HG02938 (cell line): ENCODE measurements around the gene METRN.
"Not testable (repeated sequence)": the region's sequence is repeated elsewhere in the genome, so short reads cannot be mapped to it uniquely, and the experiment has no call there.

Experiments used
- ATAC-seq: cut with Tn5 transposase; IDR thresholded peaks from one replicate; pipeline ENCODE4 v1.9.1; 2021; ENCODE audit warnings: mild to moderate bottlenecking, moderate library complexity; ENCODE audit not compliant: unreplicated experiment

METRN gene

GRCh38 chr16:734208-734980 lies 19.5 kb downstream of the METRN start:
- no peak for ATAC-seq

DNA sequence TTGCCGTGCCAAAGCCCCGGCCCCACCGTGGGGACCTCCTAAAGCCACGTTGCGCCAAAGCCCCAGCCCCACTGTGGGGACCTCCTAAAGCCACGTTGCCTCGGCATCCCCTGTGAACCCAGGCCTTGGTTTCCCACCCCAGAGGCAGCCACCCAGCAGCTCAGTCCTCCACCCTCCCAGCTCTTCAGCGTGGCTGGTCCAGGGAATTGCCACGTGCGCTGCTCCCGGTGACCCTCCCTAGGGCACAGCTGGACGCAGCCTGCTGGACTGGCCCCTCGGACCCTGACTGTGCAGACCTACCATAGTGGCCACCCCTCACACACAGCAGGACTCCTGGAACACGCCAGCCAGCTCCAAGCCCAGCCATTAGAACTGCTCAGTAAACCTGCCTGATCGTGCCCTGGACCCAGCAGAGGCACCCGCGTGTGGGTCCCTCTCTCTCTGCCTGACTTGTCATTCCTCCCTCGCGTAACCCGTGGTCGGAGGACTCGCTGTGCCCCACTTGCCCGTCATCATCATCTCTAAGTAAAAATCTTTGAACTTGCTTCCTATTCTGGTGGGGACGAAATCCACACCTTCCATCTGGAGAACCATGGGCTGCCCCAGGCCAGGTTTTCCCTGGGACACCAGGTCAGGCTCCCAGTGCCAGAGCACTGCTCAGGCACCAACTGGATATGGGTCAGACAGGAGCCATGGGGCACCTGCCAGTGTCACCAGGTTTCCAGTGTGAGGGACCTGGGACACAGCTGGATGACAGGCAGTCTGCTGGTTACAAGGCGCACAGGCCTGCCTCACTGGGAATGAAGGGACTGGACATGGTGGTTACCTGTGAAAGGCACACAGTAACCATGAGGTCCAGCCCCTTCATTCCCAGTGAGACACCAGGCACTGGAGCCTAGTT lies 20.3 kb downstream of the METRN start:
- no peak for ATAC-seq

DNA sequence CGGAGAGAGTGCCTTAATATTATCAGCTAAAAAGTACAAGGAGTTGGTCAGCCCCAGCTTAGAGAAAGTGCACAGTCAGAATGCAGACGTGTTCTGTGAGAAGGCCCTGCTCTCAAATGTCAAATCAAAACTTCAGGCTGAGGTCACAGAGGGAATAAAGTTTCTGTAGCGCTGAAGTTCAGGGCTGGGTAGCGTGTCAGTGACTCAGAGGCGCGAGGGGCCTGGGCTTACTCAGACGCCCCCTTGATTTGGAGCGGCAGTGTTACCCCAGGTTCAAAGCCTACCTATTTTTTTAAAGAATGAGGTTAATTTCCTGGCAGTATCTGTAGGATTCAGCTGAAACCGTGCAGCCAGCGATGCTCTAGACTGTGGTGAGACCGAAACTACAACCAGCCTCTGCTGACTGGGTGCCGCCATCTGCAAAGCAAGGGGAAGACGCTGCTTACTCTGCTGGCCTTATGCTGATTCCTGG lies 21.1 kb downstream of the METRN start:
- ATAC-seq: no peak

DNA sequence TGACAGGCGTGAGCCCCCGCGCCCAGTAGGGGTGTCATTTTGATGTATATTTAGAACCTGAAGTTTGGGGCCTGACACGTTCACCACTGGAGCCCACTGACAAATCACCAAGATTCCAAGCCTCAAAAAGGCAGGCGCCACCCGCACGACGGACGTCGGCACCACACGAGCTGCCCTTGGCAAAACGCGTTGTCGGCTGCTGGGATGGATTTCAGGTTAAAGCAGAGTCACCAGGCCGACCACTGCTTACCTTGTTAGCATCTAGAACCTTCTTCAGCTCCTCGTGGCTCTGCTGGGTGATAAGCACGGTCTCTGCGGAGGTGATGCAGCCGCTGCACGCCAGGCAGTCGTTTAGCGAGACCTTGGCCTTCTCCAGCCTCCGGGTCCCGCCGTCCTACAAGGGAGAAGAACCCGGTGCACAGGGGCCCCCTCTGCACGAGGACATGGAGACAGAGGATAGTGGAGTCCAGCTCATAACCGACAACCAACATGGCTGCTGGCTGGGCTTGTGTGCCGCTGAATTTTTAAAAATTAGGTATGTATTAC lies 22.1 kb downstream of the METRN start:
- no peak for ATAC-seq

- ATAC-seq: no peak
These were observed 24.9 kb downstream of the METRN start for GRCh38 chr16:739560-740458.

DNA sequence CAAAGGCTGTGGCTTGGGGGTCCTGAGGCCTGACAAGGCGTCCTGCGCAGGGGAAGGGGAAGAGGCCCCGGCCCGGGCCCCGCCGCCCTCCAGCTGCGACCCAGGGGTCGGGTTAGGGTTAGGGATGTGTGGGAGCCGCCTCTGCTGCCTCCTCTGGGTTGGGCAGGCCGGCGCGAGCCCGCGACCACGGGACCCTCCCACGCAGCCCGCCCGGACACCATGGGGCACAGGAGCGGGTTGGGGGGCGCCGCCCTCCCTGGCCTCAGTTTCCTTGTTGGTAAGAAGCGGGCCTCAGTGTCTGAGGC lies 25.5 kb downstream of the METRN start:
- no peak for ATAC-seq

DNA sequence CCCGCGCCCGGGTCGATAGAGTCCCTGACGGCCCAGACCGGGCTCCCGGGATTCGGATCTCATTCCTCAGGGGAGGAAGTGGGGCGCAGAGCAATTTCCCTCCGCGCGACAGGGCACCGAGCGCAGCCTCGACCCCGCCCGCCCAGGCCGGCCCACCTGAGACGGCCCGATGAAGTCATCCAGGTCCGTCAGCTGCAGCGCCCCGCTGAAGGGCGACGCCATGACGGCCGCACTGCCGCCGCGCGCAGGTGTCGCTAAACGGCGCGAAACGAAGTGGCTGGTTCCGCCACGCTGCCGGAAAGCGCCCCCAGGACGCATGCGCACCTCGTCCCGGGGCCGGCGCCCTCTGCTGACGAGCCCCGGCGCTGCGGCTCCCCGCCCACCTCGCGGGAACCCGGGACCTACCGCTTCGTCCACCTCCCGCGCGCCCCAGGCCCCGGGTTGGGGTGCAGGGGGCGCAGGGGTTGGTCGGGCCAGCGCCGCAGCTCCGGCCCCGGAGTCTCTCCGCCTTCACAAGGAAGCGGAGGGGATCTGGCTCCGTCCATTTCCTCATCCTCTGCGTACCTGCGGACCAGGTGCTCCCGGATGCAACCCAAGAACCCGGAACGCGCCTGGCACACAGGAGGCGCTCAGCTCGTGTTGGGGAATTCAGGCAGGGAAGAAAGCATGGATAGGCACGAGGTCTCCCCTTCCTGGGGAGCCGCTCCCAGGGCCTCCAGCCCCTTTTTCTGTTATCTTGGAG lies 26.0 kb downstream of the METRN start, which contains the start of gene CIAO3:
CIAO3 (minus strand) TSS at position 234 of the 742 bp plus-strand sequence; CDS start at position 222, 12 bp downstream.
- ATAC-seq: peak; percentile 53

DNA sequence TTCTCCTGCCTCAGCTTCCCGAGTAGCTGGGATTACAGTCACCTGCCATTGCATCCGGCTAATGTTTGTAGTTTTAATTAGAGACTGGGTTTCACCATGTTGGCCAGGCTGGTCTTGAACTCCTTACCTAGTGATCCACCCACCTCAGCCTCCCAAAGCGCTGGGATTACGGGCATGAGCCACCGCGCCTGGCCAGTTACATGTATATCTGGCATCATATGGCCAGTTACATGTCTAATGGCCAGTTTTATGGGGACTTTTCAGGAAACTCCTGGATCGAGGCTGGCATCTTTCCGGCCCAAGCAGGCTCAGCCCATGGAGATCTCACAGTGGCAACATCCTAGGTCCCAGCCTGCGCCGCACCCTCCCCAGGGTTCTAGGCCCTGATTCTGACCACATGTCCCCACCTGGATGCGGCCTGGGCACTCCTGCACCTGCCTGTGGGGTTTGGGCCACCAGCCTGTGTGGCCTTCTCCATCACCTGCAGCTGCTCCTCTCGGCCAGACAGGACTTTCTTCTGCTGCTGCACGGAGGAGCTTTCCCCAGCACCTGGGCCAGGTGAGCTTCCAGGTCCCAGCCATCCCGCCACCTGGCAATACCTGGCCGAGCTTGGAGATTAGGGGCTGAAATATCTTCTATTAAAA lies 27.2 kb downstream of the METRN start:
- ATAC-seq: no peak

GRCh38 chr16:742894-743293 lies 28.0 kb downstream of the METRN start:
- ATAC-seq: not testable (repeated sequence)

DNA sequence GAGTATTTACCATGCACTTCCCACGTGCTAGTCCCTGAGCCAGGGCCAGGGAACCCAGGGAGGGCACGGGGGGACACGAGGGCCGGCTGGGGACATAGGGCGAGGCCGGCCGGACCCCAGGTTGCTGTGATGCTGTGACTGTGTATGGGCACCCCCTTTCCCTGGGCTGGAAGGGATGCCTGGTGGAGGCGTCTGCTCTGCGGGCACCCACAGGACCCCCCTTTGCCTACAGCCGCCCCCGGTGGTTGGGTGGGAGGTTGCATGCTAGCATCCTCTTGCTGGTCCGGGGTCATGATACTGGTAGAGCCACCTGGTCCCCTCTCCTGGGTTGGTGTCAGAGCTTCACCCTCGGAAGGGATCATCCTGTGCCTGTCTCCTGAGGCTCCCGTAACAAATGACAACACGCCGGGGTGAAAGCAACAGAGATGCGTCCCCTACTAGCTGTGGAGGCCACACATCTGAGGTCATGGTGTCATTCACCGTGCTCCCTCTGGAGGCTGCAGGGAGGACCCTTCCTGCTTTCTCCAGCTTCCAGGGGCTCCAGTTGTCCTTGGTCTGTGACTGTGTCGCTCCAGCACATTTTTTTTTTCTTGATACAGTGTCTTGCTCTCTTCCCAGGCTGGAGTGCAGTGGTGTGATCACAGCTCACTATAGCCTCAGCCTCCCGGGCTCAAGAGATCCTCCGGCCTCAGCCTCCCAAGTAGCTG lies 29.0 kb downstream of the METRN start:
- no peak for ATAC-seq

- ATAC-seq: no peak
These were observed 30.8 kb downstream of the METRN start for GRCh38 chr16:745739-746138.

DNA sequence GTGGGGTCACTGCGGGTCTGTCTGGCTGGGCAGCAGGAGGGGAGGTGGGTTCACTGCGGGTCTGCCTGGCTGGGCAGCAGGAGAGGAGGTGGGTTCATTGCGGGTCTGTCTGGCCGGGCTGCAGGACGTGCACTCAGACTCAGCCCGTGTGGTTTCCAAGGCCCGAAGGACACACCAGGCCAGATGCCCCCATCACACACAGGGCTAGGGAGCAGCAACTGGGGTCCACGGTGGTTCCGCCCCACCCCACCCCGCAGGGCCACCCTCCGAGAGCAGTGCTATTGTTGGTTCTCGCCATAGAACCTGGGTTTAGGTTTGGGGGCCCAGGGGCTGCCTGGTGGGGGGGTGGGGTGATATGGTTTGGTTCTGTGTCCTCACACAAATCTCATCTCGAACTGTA lies 31.7 kb downstream of the METRN start:
- no peak for ATAC-seq

DNA sequence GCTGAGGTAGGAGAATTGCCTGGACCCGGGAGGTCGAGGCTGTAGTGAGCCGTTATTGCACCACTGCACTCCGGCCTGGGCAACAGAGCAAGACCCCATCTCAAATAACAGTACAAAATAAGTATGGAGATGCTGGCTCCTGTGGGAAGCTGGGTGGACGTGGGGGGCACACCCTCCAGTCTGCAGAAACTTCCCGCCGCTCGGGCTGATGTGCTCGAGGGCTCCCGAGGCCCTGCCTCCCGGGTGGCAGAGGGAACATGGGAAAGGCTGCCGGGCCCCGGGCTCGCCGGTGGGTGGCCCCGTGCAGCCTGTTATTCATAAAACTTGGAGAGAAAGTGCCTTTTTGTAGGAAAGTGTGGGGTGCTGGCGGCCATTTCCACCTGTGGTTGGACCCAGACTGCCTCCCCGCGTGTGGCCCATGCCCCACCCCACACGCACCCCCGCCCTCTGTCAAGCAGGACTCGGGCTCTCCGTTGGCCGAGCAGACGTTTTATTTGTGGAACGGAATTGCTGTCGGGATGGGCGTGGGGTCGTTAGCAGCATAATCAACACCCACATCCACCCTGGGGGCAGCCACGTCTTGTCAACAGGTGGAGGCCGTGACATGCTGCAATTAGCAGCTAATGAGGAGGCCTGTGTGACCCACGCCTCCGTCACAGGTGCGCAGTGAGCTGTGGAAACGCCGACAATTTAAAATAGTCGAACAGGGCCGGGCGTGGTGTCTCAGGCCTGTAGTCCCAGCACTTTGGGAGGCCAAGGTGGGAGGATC lies 33.2 kb downstream of the METRN start:
- no peak for ATAC-seq

GRCh38 chr16:749010-749409 lies 34.1 kb downstream of the METRN start:
- ATAC-seq: no peak

- no peak for ATAC-seq
These were observed 35.6 kb downstream of the METRN start for GRCh38 chr16:750485-750884.

DNA sequence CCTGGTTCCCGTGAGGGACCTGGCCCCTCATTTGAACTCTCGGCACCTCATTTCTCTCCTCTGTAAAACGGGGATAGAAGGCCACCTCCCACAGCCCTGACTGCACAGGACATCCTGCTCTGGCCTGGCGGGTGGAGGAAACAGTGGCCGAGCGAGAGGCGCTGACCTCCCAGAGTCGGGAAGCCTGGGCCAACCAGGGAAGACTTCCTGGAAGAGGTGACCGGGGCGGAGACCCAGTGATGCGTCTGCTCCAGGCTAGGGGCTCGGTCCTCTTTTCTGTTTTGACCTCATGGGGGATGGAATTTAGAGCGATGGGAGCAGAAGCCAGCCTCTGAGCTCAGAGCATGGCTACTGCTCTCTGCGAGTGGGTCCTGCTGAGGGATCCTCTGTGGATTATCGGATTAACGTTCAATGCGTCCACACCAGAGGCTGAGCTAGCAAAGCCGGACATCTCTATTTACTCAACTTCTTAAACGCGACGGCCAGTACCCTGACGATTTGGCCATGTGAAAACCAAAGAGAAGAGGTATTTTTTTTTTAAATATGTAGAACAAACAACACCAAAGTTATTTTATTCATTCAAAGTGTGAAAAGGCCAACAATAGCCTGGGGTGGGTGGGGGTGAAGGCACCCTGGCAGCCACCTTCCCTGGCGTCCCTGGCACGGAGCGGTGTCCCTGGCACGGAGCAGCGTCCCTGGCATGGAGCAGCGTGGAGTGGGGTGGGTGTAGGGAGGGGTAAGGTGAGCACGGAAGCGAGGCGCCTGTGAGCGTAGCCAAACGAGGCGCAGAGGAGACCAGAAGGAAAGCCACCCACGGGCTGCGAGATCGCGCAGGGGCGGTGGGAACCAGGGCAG lies 36.5 kb downstream of the METRN start:
- ATAC-seq: no peak

GRCh38 chr16:752007-752312 lies 37.0 kb downstream of the METRN start:
- no peak for ATAC-seq
